ENCODE measurements around the gene ANKH.

- TF ChIP-seq SUZ12 (IDR thresholded peaks at IDR 0.05; ENCODE audit: extremely low read depth, insufficient read depth, insufficient read length) (no peak), YY1 (IDR thresholded peaks at IDR 0.05; ENCODE audit: insufficient read depth, insufficient read length) (no peak)
Observed at GRCh38 chr5:14735944-14736343, 135.6 kb downstream of the ANKH start.
